HG03066 (cell line): ENCODE data around the gene GADD45GIP1.
"Not testable (repeated sequence)": the region's sequence is repeated elsewhere in the genome, so short reads cannot be mapped to it uniquely, and the experiment has no call there.

ENCODE experiments used
- ATAC-seq: cut with Tn5 transposase; IDR thresholded peaks from one replicate; pipeline ENCODE4 v1.9.1; 2021; ENCODE audit warnings: low read depth; ENCODE audit not compliant: unreplicated experiment

The GADD45GIP1 gene

DNA sequence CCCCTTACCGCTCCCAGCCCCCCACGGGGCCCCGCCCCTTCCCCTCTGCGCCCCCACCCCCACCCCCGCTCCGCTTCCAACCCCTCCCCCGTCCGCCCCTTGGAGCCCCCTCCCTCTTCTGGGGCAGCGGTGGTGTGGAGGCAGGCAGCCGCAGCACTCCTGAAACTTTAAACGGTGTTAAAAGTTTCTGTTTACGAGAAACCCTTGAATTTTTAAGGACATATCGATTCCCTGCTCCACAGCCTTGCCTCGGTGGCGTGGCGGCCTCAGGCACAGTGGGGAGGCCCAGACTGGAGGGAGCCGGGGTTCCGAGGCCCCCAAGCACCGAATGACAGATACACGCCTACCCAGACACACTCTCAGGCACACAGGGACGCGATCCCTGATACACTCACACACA, 33.4 kb upstream of the GADD45GIP1 start:
- no peak for ATAC-seq

GRCh38 chr19:12987781-12988180, 30.8 kb upstream of the GADD45GIP1 start:
- ATAC-seq: no peak

GRCh38 chr19:12987190-12987589, 30.2 kb upstream of the GADD45GIP1 start:
- ATAC-seq: no peak

DNA sequence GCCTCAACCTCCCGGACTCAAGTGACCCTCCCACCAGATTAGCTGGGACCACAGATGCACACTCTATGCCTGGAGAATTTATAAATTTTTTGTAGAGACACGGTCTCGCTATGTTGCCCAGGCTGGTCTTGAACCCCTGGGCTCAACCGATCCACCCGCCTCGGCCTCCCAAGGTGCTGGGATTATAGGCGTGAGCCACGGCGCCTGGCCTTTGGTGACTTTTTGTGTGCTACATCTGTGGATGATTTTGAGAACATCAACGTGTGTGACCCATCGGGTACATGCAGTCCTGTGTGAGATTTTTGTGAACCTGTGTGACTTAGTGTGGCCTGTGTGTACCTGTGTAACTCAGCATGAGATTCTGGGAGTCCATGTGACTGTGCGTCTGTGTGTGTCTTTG, 29.7 kb upstream of the GADD45GIP1 start:
- no peak for ATAC-seq

DNA sequence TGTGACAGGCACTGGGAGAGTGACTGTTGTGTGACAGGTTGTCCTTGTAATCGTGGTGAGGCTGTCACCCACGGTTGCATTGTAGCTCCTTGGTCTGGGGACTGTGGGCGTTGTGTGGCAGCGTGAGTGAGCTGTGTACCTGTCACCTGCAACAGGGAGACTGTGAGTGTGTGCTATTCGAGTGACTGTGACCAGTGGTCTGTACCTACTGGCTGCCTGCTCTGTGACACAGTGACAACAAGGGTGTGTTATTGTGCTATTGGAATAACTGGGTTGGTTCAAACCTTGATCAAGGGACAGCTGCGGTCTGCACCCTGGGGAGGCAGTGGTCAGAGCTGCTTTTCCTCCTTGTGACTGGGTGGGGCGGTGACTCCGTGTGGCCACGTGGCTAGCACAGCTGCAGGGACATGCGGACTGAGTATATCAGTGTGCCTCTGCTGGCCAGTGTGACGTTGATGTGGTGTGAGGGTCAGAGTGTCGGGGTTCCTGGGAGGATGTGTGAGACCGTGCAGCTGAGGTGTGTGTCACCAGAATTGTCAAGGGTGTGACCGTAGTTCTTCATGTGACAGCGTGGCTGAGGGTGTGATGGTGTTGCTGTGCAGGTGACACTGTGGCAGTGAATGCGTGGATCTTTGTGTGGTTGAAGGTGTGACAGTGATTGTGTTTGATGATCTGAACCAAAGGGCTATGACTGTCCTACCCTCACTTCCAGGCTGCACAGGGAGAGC, 28.2 kb upstream of the GADD45GIP1 start:
- ATAC-seq: no peak

GRCh38 chr19:12984683-12985048, 27.6 kb upstream of the GADD45GIP1 start:
- no peak for ATAC-seq

DNA sequence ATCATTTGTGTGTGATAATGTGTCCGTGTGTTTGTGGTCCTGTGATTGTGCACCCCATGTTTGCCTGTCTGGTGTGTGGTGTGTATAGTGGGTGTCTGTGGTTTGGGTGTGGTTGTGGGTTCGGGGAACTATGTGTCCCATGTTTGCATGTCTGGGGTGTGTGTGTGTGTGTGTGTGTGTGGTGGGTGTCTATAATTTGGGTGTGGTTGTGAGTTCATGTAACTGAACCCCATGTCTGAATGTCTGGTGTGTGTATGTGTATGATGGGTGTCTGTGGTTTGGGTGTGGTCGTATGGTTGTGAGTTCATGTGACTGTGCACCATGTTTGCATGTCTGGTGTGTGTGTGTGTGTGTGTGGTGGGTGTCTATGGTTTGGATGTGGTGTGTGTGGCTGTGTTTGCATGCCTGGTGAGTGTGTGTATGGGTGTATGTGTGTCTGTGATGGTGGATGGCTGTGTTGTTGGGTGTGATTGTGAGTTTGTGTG, 27.2 kb upstream of the GADD45GIP1 start:
- no peak for ATAC-seq

DNA sequence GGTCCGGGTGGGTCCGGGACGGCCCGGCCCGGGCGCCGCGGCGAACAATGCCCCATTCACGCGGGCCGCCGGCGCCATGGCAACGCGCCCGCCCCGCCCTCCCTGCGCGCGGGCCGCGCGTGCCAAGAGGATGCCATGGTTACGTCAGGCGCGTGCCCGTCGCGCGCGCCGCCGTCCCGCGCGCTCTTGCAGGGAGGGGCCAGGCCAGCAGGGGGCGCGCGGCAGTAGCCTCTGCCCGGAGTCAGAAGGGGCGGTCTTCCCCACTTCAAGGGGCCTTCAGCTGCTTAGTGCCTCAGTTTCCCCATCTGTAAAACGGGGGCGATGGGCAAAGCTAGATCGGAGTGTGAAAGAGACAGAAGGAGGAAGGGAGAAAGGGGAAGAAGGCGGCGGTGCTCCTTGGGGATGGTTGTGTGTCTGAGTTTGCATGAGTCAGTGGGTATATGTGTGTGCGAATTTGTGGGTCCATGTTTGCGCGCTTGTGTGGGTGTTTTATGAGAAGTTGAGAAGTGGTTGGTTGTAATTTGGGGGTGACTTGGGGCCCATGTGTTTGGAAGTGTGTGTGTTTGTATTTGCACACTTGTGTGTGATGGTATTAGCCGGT, 26.6 kb upstream of the GADD45GIP1 start:
- ATAC-seq: no peak

DNA sequence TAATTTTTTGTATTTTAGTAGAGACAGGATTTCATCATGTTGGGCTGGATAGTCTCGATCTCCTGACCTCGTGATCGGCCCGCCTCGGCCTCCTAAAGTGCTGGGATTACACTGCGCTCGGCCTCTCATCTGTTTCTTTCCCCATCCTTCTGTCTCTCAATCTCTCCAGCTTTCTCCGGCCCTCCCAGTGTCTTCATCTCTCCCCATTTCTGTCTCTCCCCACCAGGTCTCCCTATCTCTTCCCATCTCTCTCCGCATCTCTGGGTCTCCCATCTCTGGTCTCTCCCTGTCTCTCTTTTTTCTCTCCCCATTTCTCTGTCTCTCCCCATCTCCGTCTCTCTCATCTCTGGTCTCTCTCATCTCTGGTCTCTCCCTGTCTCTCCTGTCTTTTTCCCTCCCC, 26.1 kb upstream of the GADD45GIP1 start:
- no peak for ATAC-seq

DNA sequence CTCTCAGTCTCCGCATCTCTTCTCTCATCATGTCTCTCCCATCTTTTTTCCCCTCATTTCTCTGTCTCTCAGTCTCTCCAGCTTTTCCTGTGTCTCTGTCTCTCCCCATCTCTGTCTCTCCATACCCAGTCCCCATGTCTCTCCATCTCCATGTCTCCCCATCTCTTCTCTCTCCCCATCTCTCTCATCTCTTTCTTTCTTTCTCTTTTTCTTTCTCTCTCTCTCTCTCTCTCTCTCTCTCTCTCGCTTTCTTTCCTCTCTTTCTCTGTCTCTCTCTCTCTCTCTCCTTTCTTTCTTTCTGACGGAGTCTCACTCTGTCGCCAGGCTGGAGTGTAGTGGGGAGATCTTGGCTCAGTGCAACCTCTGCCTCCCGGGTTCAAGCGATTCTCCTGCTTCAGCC, 25.6 kb upstream of the GADD45GIP1 start:
- no peak for ATAC-seq

GRCh38 chr19:12979974-12980373, 23.0 kb upstream of the GADD45GIP1 start:
- ATAC-seq: no peak

DNA sequence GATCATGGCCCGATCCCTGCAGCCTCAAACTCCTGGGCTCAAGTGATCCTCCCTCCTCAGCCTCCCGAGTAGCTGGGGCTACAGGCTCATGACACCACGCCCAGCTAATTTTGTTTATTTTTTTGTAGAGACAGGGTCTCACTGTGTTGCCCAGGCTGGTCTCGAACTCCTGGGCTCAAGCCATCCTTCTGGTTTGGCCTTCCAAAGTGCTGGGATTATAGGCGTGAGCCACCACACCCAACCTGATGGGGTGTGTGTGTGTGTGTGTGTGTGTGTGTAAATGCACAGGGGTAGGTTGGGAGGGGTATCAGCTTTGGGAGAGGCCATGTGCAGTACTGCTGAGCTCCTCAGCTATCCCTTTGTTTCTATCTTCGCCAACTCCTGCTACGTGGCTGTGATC, 19.1 kb upstream of the GADD45GIP1 start:
- ATAC-seq: not testable (repeated sequence)

GRCh38 chr19:12975221-12975741, 18.3 kb upstream of the GADD45GIP1 start:
- no peak for ATAC-seq

DNA sequence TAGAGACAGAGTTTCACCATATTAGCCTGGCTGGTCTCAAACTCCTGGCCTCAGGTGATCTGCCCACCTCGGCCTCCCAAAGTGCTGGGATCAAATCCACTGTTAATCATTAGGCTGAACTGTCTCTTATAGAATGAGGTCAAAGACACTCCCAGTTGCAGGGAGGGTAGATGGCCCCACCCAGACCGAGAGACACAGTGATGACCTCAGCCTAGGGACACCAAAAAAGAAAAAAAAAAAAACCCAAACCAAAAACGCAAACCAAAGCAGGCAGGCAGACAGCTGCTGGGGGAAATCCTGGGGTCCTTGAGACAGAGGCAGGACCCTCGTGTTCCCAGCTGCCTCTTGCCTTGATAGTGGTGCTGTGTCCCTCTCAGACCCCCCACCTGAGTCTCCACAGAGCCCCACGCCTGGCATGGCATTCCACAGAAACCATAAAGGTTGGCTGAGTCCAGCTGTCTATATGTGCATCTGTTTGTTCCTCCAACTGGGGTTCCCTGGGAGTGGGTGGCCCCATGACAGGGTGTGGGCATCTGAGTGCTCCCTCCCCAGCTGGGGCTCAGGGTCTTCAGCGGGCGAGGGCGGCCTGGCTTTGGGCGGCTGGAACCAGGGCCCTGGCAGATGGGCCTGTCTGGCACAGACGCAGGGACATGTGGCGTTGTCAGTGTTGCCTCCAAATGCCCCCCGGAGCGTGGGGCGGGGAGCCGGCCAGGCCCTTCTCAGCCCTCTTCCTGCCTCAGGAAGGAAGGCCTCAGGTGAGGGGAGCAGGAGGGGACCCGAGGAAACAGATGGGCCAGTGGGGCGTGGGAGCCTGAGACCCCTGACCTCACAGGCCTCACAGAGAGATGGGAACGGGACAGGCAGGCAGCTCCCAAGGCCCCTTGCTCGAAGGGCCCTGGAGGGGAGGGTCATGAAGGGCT, 17.5 kb upstream of the GADD45GIP1 start:
- no peak for ATAC-seq

DNA sequence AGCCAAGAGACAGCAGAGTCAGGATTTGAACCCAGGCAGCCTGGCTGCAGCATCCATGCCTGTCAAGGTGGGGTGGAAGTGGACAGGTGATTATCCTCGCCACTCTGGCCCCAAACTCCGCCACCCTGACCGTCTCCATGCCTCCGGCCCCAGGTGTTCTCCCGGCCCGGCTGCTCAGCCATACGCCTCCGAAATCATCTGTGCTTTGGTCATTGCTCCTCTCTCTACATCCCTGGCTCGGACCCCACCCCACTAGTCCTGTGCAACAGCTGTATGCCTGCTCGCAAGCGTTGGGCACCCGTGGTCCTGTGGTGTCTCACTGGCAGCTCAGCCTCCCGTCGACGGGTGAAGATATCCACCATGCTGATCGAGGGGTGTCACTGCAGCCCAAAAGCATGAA, 16.2 kb upstream of the GADD45GIP1 start:
- ATAC-seq: no peak

GRCh38 chr19:12970070-12970820, 13.2 kb upstream of the GADD45GIP1 start:
- no peak for ATAC-seq

GRCh38 chr19:12969292-12969988, 12.4 kb upstream of the GADD45GIP1 start, which contains the start of gene DAND5:
Gene DAND5, plus strand, starts transcription at chr19:12969576. Its CDS starts 85 bp downstream, at chr19:12969661.
- ATAC-seq: no peak

- no peak for ATAC-seq
Measured at GRCh38 chr19:12967907-12968306, 10.9 kb upstream of the GADD45GIP1 start.

GRCh38 chr19:12965812-12966135, 8.8 kb upstream of the GADD45GIP1 start:
- ATAC-seq: no peak
